Liver (tissue), 3 donors: ENCODE data around the gene ALK.

Source experiments
- FOXA1 ChIP-seq: IDR thresholded peaks from 2 replicates; pipeline ENCODE4 v1.6.1; 2016; ENCODE audit warnings: antibody characterized with exemption
- HNF4A ChIP-seq, 2 donors: conservative IDR thresholded peaks; 2 replicates each; pipeline ENCODE4 v1.6.1; 2016; ENCODE audit warnings: antibody characterized with exemption in 2 of 2, mild to moderate bottlenecking in 2 of 2
- RAD21 ChIP-seq, 2 donors: IDR thresholded peaks; 2 replicates each; pipeline ENCODE4 v1.6.1; 2016; ENCODE audit warnings: antibody characterized with exemption in 2 of 2, mild to moderate bottlenecking in 2 of 2
- RXRA ChIP-seq, 2 donors: IDR thresholded peaks; 2 replicates each; pipeline ENCODE4 v1.6.1; 2017 to 2018; ENCODE audit warnings: antibody characterized with exemption in 2 of 2, mild to moderate bottlenecking in 1 of 2
- SP1 ChIP-seq: IDR thresholded peaks from 2 replicates; pipeline ENCODE4 v1.6.1; 2018; ENCODE audit warnings: antibody characterized with exemption, mild to moderate bottlenecking
- YY1 ChIP-seq: IDR thresholded peaks from 2 replicates; pipeline ENCODE4 v1.6.1; 2016; ENCODE audit warnings: antibody characterized with exemption, mild to moderate bottlenecking
- TF ChIP-seq, protein P1 (sequence below): IDR thresholded peaks from 2 replicates; pipeline ENCODE4 v1.6.1; 2016; ENCODE audit warnings: antibody characterized with exemption, mild to moderate bottlenecking
- TF ChIP-seq, protein P2 (sequence below): fragments of 150-350 bp; IDR thresholded peaks from 2 replicates; pipeline ENCODE4 v1.5.1; 2017; ENCODE audit warnings: improper control_type of control experiment, low read depth, low read length; ENCODE audit not compliant: missing input control
- TF ChIP-seq, protein P3 (sequence below): IDR thresholded peaks from 2 replicates; pipeline ENCODE4 v1.6.1; 2016; ENCODE audit warnings: antibody characterized with exemption
- TF ChIP-seq, protein P4 (sequence below): IDR thresholded peaks from 2 replicates; pipeline ENCODE4 v1.6.1; 2016; ENCODE audit warnings: antibody characterized with exemption
- donor health status: healthy.
- donor health status: healthy.

DNA sequence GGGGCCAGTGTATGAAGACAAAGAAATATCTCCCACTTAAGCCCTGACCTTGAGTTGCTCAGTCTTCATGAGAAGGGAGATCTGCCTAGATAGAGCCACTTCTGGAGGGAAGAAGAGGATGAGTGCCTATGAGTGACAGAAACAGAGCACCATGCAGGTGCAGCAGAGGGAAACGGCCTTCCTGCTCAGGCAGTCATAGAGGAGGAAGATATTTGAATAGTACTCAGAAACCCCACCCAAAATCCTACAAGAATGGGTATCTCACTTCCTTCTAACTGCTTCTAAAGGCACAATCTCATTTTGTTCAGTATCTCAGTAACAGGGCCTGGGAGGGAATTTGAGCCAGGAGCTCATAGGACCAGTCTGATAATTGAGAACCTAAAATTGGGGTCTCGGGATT is 339.3 kb downstream of the ALK start:
- TF ChIP-seq, protein P1, sequence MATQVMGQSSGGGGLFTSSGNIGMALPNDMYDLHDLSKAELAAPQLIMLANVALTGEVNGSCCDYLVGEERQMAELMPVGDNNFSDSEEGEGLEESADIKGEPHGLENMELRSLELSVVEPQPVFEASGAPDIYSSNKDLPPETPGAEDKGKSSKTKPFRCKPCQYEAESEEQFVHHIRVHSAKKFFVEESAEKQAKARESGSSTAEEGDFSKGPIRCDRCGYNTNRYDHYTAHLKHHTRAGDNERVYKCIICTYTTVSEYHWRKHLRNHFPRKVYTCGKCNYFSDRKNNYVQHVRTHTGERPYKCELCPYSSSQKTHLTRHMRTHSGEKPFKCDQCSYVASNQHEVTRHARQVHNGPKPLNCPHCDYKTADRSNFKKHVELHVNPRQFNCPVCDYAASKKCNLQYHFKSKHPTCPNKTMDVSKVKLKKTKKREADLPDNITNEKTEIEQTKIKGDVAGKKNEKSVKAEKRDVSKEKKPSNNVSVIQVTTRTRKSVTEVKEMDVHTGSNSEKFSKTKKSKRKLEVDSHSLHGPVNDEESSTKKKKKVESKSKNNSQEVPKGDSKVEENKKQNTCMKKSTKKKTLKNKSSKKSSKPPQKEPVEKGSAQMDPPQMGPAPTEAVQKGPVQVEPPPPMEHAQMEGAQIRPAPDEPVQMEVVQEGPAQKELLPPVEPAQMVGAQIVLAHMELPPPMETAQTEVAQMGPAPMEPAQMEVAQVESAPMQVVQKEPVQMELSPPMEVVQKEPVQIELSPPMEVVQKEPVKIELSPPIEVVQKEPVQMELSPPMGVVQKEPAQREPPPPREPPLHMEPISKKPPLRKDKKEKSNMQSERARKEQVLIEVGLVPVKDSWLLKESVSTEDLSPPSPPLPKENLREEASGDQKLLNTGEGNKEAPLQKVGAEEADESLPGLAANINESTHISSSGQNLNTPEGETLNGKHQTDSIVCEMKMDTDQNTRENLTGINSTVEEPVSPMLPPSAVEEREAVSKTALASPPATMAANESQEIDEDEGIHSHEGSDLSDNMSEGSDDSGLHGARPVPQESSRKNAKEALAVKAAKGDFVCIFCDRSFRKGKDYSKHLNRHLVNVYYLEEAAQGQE, result no peak
- TF ChIP-seq, protein P2, sequence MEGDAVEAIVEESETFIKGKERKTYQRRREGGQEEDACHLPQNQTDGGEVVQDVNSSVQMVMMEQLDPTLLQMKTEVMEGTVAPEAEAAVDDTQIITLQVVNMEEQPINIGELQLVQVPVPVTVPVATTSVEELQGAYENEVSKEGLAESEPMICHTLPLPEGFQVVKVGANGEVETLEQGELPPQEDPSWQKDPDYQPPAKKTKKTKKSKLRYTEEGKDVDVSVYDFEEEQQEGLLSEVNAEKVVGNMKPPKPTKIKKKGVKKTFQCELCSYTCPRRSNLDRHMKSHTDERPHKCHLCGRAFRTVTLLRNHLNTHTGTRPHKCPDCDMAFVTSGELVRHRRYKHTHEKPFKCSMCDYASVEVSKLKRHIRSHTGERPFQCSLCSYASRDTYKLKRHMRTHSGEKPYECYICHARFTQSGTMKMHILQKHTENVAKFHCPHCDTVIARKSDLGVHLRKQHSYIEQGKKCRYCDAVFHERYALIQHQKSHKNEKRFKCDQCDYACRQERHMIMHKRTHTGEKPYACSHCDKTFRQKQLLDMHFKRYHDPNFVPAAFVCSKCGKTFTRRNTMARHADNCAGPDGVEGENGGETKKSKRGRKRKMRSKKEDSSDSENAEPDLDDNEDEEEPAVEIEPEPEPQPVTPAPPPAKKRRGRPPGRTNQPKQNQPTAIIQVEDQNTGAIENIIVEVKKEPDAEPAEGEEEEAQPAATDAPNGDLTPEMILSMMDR, result no peak
- no peak for TF ChIP-seq RAD21 (IDR thresholded peaks at IDR 0.05)
- TF ChIP-seq HNF4A (conservative IDR thresholded peaks at IDR 0.05), result no peak
- no peak for TF ChIP-seq SP1
- TF ChIP-seq, protein P3, sequence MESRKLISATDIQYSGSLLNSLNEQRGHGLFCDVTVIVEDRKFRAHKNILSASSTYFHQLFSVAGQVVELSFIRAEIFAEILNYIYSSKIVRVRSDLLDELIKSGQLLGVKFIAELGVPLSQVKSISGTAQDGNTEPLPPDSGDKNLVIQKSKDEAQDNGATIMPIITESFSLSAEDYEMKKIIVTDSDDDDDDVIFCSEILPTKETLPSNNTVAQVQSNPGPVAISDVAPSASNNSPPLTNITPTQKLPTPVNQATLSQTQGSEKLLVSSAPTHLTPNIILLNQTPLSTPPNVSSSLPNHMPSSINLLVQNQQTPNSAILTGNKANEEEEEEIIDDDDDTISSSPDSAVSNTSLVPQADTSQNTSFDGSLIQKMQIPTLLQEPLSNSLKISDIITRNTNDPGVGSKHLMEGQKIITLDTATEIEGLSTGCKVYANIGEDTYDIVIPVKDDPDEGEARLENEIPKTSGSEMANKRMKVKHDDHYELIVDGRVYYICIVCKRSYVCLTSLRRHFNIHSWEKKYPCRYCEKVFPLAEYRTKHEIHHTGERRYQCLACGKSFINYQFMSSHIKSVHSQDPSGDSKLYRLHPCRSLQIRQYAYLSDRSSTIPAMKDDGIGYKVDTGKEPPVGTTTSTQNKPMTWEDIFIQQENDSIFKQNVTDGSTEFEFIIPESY, result no peak
- TF ChIP-seq YY1, result no peak
- TF ChIP-seq RXRA (IDR thresholded peaks at IDR 0.05), result no peak
- no peak for TF ChIP-seq FOXA1
- TF ChIP-seq, protein P4, sequence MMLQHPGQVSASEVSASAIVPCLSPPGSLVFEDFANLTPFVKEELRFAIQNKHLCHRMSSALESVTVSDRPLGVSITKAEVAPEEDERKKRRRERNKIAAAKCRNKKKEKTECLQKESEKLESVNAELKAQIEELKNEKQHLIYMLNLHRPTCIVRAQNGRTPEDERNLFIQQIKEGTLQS, result no peak
